Measurements from ENCODE around the gene SANBR. TPM values are rescaled to one million over a fixed set of nuclear protein-coding genes. Genes with fewer than 3 reads are reported as not detected.

SANBR gene
- total and polyA plus RNA-seq, 2 of the 13 experiments (the other 11 are each of a cell fraction or from before 2014, with no cell fraction given), result 9.8 to 20.9 TPM

GRCh38 chr2:61065714-61066709, at the start of gene SANBR (continued):
- TF ChIP-seq CTCF (CRISPR knock-in tag; IDR thresholded peaks at IDR 0.05), result no peak; the same call in 1 of the 2 replicates
- TF ChIP-seq NR2F1 (CRISPR knock-in tag; IDR thresholded peaks at IDR 0.05), result peak; percentile 73 to 80
- TF ChIP-seq, protein P1, sequence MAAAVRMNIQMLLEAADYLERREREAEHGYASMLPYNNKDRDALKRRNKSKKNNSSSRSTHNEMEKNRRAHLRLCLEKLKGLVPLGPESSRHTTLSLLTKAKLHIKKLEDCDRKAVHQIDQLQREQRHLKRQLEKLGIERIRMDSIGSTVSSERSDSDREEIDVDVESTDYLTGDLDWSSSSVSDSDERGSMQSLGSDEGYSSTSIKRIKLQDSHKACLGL (CRISPR knock-in tag; IDR thresholded peaks at IDR 0.05), result peak; percentile 76; the same call in 1 of the 2 replicates
- peak; percentile 83; the same call in 1 of the 2 replicates for TF ChIP-seq ZNF776 (CRISPR knock-in tag; IDR thresholded peaks at IDR 0.05)
- TF ChIP-seq ZFP36 (IDR thresholded peaks at IDR 0.05; ENCODE audit: borderline replicate concordance, low read depth, low read length, partially characterized antibody), result no peak
- TF ChIP-seq NKX3-1 (CRISPR knock-in tag; IDR thresholded peaks at IDR 0.05), result 0 out of 2 replicates have a peak, but pooled peaks have one; percentile 32
- TF ChIP-seq MEIS2 (CRISPR knock-in tag; IDR thresholded peaks at IDR 0.05), result peak; percentile 42; the same call in 1 of the 2 replicates
- peak; percentile 82 for TF ChIP-seq NFYB (CRISPR knock-in tag; IDR thresholded peaks at IDR 0.05)
- TF ChIP-seq YY1 (IDR thresholded peaks at IDR 0.05; ENCODE audit: insufficient read depth, insufficient replicate concordance, low read depth, low read length), result peak; percentile 76
- TF ChIP-seq MEIS1 (CRISPR knock-in tag; IDR thresholded peaks at IDR 0.05; ENCODE audit: borderline replicate concordance), result peak; percentile 77; the same call in 1 of the 2 replicates
- TF ChIP-seq CREM (IDR thresholded peaks at IDR 0.05), result no peak
- no peak for TF ChIP-seq CREM (CRISPR knock-in tag; IDR thresholded peaks at IDR 0.05)
- TF ChIP-seq, protein P2, sequence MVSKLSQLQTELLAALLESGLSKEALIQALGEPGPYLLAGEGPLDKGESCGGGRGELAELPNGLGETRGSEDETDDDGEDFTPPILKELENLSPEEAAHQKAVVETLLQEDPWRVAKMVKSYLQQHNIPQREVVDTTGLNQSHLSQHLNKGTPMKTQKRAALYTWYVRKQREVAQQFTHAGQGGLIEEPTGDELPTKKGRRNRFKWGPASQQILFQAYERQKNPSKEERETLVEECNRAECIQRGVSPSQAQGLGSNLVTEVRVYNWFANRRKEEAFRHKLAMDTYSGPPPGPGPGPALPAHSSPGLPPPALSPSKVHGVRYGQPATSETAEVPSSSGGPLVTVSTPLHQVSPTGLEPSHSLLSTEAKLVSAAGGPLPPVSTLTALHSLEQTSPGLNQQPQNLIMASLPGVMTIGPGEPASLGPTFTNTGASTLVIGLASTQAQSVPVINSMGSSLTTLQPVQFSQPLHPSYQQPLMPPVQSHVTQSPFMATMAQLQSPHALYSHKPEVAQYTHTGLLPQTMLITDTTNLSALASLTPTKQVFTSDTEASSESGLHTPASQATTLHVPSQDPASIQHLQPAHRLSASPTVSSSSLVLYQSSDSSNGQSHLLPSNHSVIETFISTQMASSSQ (IDR thresholded peaks at IDR 0.05; ENCODE audit: low read depth), result no peak
- TF ChIP-seq, protein P2 (CRISPR knock-in tag; IDR thresholded peaks at IDR 0.05; ENCODE audit: borderline replicate concordance), result peak; percentile 60; the same call in 1 of the 2 replicates
- peak; percentile 89 for TF ChIP-seq FOXC1 (CRISPR knock-in tag; IDR thresholded peaks at IDR 0.05; ENCODE audit: borderline replicate concordance)
- peak; percentile 19; the same call in 1 of the 2 replicates for TF ChIP-seq ZNF333 (CRISPR knock-in tag; IDR thresholded peaks at IDR 0.05; ENCODE audit: borderline replicate concordance)
- TF ChIP-seq, protein P3, sequence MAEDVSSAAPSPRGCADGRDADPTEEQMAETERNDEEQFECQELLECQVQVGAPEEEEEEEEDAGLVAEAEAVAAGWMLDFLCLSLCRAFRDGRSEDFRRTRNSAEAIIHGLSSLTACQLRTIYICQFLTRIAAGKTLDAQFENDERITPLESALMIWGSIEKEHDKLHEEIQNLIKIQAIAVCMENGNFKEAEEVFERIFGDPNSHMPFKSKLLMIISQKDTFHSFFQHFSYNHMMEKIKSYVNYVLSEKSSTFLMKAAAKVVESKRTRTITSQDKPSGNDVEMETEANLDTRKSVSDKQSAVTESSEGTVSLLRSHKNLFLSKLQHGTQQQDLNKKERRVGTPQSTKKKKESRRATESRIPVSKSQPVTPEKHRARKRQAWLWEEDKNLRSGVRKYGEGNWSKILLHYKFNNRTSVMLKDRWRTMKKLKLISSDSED (CRISPR knock-in tag; IDR thresholded peaks at IDR 0.05), result peak; percentile 22; the same call in 1 of the 2 replicates
- TF ChIP-seq RBM22 (optimal IDR thresholded peaks at IDR 0.05; ENCODE audit: low read length), result peak; percentile 74
- TF ChIP-seq KLF16 (CRISPR knock-in tag; IDR thresholded peaks at IDR 0.05), result peak; percentile 54 to 58; a peak in 1 of 4 replicates
- peak; percentile 96 for TF ChIP-seq ZNF563 (CRISPR knock-in tag; IDR thresholded peaks at IDR 0.05)
- no peak for TF ChIP-seq ZNF205 (CRISPR knock-in tag; IDR thresholded peaks at IDR 0.05)
